Measurements from ENCODE around the gene FBLN5.
"Not testable (repeated sequence)": the region's sequence is repeated elsewhere in the genome, so short reads cannot be mapped to it uniquely, and the experiment has no call there.

Gene FBLN5

GRCh38 chr14:91882776-91883175, 64.7 kb downstream of the FBLN5 start:
- DNase-seq, result no peak

GRCh38 chr14:91882369-91882768, 65.1 kb downstream of the FBLN5 start:
- no peak for DNase-seq

GRCh38 chr14:91879196-91879595, 68.3 kb downstream of the FBLN5 start:
- no peak for DNase-seq

GRCh38 chr14:91878274-91878673, 69.2 kb downstream of the FBLN5 start:
- no peak for DNase-seq

- no peak for DNase-seq
Measured at GRCh38 chr14:91877376-91877915, 70.0 kb downstream of the FBLN5 start.

GRCh38 chr14:91876492-91876891, 71.0 kb downstream of the FBLN5 start:
- no peak for DNase-seq

- no peak for DNase-seq
Measured at GRCh38 chr14:91875525-91876286, 71.8 kb downstream of the FBLN5 start.

GRCh38 chr14:91873471-91874415, 73.8 kb downstream of the FBLN5 start:
- peak; percentile 60 for DNase-seq

- peak; percentile 38 for DNase-seq
Measured at GRCh38 chr14:91872517-91873470, 74.7 kb downstream of the FBLN5 start.

GRCh38 chr14:91872011-91872501, 75.4 kb downstream of the FBLN5 start:
- DNase-seq, result peak; percentile 57

- DNase-seq, result not testable (repeated sequence)
Measured at GRCh38 chr14:91871401-91871800, 76.1 kb downstream of the FBLN5 start.

GRCh38 chr14:91870890-91871289, 76.6 kb downstream of the FBLN5 start:
- no peak for DNase-seq

GRCh38 chr14:91870001-91870400, 77.5 kb downstream of the FBLN5 start:
- peak; percentile 55 for DNase-seq

- no peak for DNase-seq
Measured at GRCh38 chr14:91869556-91869955, 77.9 kb downstream of the FBLN5 start.

GRCh38 chr14:91867316-91867988, 80.0 kb downstream of the FBLN5 start, which contains the start of gene TC2N:
TSS of gene TC2N (minus strand) at chr14:91867536. CDS start at chr14:91813769, 53,767 bp downstream.
- DNase-seq, result peak; percentile 40

- no peak for DNase-seq
Measured at GRCh38 chr14:91866511-91867295, 80.8 kb downstream of the FBLN5 start.

GRCh38 chr14:91866061-91866460, 81.4 kb downstream of the FBLN5 start:
- no peak for DNase-seq

- DNase-seq, result no peak
Measured at GRCh38 chr14:91862417-91862816, 85.1 kb downstream of the FBLN5 start.

GRCh38 chr14:91861091-91861490, 86.4 kb downstream of the FBLN5 start:
- no peak for DNase-seq

- DNase-seq, result no peak
Measured at GRCh38 chr14:91860238-91860637, 87.3 kb downstream of the FBLN5 start.
